K562 (cell line): ENCODE measurements around the gene CHRM3.

Source experiments
- EZH2 ChIP-seq: IDR thresholded peaks from 2 replicates; pipeline ENCODE4 v1.6.1; 2012; ENCODE audit warnings: low read depth, mild to moderate bottlenecking, inconsistent platforms, low read length, borderline replicate concordance
- MXI1 ChIP-seq: IDR thresholded peaks from 2 replicates; pipeline ENCODE4 v1.6.1; 2011; ENCODE audit warnings: low read depth, mild to moderate bottlenecking, improper control_type of control experiment, low read length
- PHB2 ChIP-seq: fragments of 450-650 bp; IDR thresholded peaks from 2 replicates; pipeline ENCODE4 v1.6.1; 2017; ENCODE audit warnings: low read depth
- PHF20 ChIP-seq: fragments of 450-650 bp; IDR thresholded peaks from 2 replicates; pipeline ENCODE4 v1.6.1; 2018; ENCODE audit not compliant: partially characterized antibody
- SOX6 ChIP-seq: fragments of 450-650 bp; IDR thresholded peaks from 2 replicates; pipeline ENCODE4 v1.6.1; 2014; ENCODE audit warnings: mild to moderate bottlenecking
- ZBTB33 ChIP-seq: sonication (generic); formaldehyde crosslinking; IDR thresholded peaks from 2 replicates; pipeline ENCODE4 v1.8.1; 2023; ENCODE audit warnings: mild to moderate bottlenecking, missing genetic modification reagents

GRCh38 chr1:239361403-239361802 is 25.0 kb upstream of the CHRM3 start:
- TF ChIP-seq EZH2, result no peak
- TF ChIP-seq PHB2, result no peak
- no peak for TF ChIP-seq SOX6
- no peak for TF ChIP-seq PHF20
- TF ChIP-seq ZBTB33 (CRISPR knock-in tag), result no peak
- TF ChIP-seq MXI1, result no peak
